Loucy (cell line): ENCODE measurements around the gene P4HB.

ENCODE experiments used
- H2AFZ ChIP-seq: fragments of 200-600 bp; sonication (generic); 2 replicates; pipeline ENCODE4 v1.6.0; 2016; ENCODE audit warnings: antibody characterized with exemption, mild to moderate bottlenecking, low read length, moderate library complexity
- H3F3A ChIP-seq: fragments of 200-600 bp; 2 replicates; pipeline ENCODE4 v1.6.0; 2016; ENCODE audit warnings: antibody characterized with exemption, low read depth, mild to moderate bottlenecking
- H3K27me3 ChIP-seq: fragments of 200-600 bp; sonication (generic); 2 replicates; pipeline ENCODE4 v1.6.1; 2014; ENCODE audit warnings: low read length, mild to moderate bottlenecking; ENCODE audit not compliant: insufficient read depth, poor library complexity, severe bottlenecking
- H3K36me3 ChIP-seq: fragments of 200-600 bp; sonication (generic); 2 replicates; pipeline ENCODE4 v1.6.1; 2016; ENCODE audit warnings: low read length; ENCODE audit not compliant: insufficient read depth
- H3K4me1 ChIP-seq: fragments of 200-600 bp; sonication (generic); 2 replicates; pipeline ENCODE4 v1.5.1; 2014; ENCODE audit warnings: low read length, mild to moderate bottlenecking; ENCODE audit not compliant: insufficient read depth, poor library complexity, severe bottlenecking
- H3K4me2 ChIP-seq: fragments of 200-600 bp; sonication (generic); 2 replicates; pipeline ENCODE4 v1.6.0; 2014; ENCODE audit warnings: antibody characterized with exemption, low read length, low read depth, mild to moderate bottlenecking; ENCODE audit not compliant: poor library complexity, severe bottlenecking
- H3K4me3 ChIP-seq: fragments of 200-600 bp; sonication (generic); 2 replicates; pipeline ENCODE4 v1.5.1; 2014; ENCODE audit warnings: low read length, mild to moderate bottlenecking, mixed read lengths; ENCODE audit not compliant: poor library complexity, severe bottlenecking
- H3K79me2 ChIP-seq: fragments of 200-600 bp; sonication (generic); 2 replicates; pipeline ENCODE4 v1.6.1; 2014; ENCODE audit warnings: low read length; ENCODE audit not compliant: insufficient read depth
- H3K9ac ChIP-seq: fragments of 200-600 bp; sonication (generic); 2 replicates; pipeline ENCODE4 v1.6.0; 2014; ENCODE audit warnings: mild to moderate bottlenecking, low read depth, low read length, moderate library complexity; ENCODE audit not compliant: poor library complexity, severe bottlenecking
- H3K9me2 ChIP-seq: fragments of 200-600 bp; sonication (generic); replicated peaks from 2 replicates; pipeline ENCODE4 v1.6.1; 2016; ENCODE audit warnings: low read depth, low read length, mixed read lengths
- H3K9me3 ChIP-seq: fragments of 200-600 bp; sonication (generic); 2 replicates; pipeline ENCODE4 v1.6.1; 2014; ENCODE audit warnings: mild to moderate bottlenecking, antibody characterized with exemption, low read length, low read depth; ENCODE audit not compliant: insufficient read depth
- H4K20me1 ChIP-seq: fragments of 200-600 bp; sonication (generic); 2 replicates; pipeline ENCODE4 v1.6.0; 2014; ENCODE audit warnings: antibody characterized with exemption, low read length, mild to moderate bottlenecking; ENCODE audit not compliant: insufficient read depth, poor library complexity, severe bottlenecking
- CTCF ChIP-seq: fragments of 200-600 bp; sonication (generic); conservative IDR thresholded peaks from 2 replicates; pipeline ENCODE4 v1.5.1; 2014; ENCODE audit warnings: mild to moderate bottlenecking, antibody characterized with exemption, low read length
- EZH2phosphoT487 ChIP-seq: fragments of 200-600 bp; IDR thresholded peaks from 2 replicates; pipeline ENCODE4 v1.6.1; 2018; ENCODE audit warnings: antibody characterized with exemption, mild to moderate bottlenecking, moderate library complexity, borderline replicate concordance

Gene P4HB

DNA sequence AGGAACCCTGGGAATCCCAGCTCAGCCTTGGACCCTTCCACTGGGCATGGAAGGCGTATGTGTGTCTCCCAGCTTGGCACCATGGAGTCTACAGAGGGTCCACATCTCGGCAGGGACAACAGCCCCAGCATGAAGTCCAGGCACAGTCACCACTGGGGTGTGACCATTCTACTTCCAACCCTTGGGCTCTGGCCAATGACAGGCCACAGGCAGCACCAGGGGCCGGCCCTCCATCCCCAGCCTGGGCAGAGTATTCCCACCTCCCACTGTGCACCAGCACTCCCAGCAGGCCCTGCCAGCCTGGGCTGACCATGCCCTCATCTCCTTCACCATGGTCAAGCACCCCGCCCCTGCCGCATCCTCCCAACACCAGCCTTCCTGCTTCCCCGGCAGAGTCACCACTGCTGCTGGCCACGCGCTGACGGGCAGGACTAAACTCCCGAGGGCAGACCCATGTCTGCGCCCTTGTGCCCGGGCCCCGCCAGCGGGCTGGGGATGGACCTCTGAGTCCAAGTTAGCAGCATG lies 15.9 kb downstream of the P4HB start:
- Histone ChIP-seq H3K36me3 (peaks cover 56% of the 10 kb centered on the region; the same call in 1 of the 2 replicates), H3F3A (no peaks in the 10 kb centered on the region), H3K79me2 (no peaks in the 10 kb centered on the region), H3K9ac (no peak overlapping the region), H3K4me1 (no peaks in the 10 kb centered on the region), H4K20me1 (no peaks in the 10 kb centered on the region), H3K4me2 (no peak overlapping the region), H3K9me3 (no peaks in the 10 kb centered on the region), H3K9me2 (no peaks in the 10 kb centered on the region), H3K27me3 (no peaks in the 10 kb centered on the region), H2AFZ (no peak overlapping the region), H3K4me3 (no peak overlapping the region)
- no peak for TF ChIP-seq CTCF
- no peak for TF ChIP-seq EZH2phosphoT487

- H3K4me1 ChIP-seq: no peaks in the 10 kb centered on the region
- H3K4me2 ChIP-seq: no peak overlapping the region
- H3F3A ChIP-seq: no peaks in the 10 kb centered on the region
- no peak for TF ChIP-seq EZH2phosphoT487
- no peak for TF ChIP-seq CTCF
- no peaks in the 10 kb centered on the region for H3K9me2 ChIP-seq
- H2AFZ ChIP-seq: no peak overlapping the region
- H3K9me3 ChIP-seq: no peaks in the 10 kb centered on the region
- H3K79me2 ChIP-seq: no peaks in the 10 kb centered on the region
- H3K9ac ChIP-seq: no peak overlapping the region
- peaks cover 56% of the 10 kb centered on the region; the same call in 1 of the 2 replicates for H3K36me3 ChIP-seq
- no peaks in the 10 kb centered on the region for H4K20me1 ChIP-seq
- H3K4me3 ChIP-seq: no peak overlapping the region
- H3K27me3 ChIP-seq: no peaks in the 10 kb centered on the region
Observed at GRCh38 chr17:81843713-81844326, 16.5 kb downstream of the P4HB start.

GRCh38 chr17:81842725-81843504 lies 17.4 kb downstream of the P4HB start:
- H3F3A ChIP-seq: no peaks in the 10 kb centered on the region
- no peak overlapping the region for H3K9ac ChIP-seq
- no peak overlapping the region for H3K4me2 ChIP-seq
- no peaks in the 10 kb centered on the region for H4K20me1 ChIP-seq
- no peak overlapping the region for H2AFZ ChIP-seq
- no peak for TF ChIP-seq EZH2phosphoT487
- TF ChIP-seq CTCF: no peak
- no peaks in the 10 kb centered on the region for H3K4me1 ChIP-seq
- H3K36me3 ChIP-seq: peaks cover 53% of the 10 kb centered on the region; the same call in 1 of the 2 replicates
- H3K79me2 ChIP-seq: no peaks in the 10 kb centered on the region
- H3K27me3 ChIP-seq: no peaks in the 10 kb centered on the region
- no peaks in the 10 kb centered on the region for H3K9me2 ChIP-seq
- H3K4me3 ChIP-seq: no peak overlapping the region
- no peaks in the 10 kb centered on the region for H3K9me3 ChIP-seq
